ENCODE data around the gene JAKMIP3.

JAKMIP3 gene

GRCh38 chr10:132094581-132095234, 29.0 kb downstream of the JAKMIP3 start (continued):
- TF ChIP-seq, protein P1, sequence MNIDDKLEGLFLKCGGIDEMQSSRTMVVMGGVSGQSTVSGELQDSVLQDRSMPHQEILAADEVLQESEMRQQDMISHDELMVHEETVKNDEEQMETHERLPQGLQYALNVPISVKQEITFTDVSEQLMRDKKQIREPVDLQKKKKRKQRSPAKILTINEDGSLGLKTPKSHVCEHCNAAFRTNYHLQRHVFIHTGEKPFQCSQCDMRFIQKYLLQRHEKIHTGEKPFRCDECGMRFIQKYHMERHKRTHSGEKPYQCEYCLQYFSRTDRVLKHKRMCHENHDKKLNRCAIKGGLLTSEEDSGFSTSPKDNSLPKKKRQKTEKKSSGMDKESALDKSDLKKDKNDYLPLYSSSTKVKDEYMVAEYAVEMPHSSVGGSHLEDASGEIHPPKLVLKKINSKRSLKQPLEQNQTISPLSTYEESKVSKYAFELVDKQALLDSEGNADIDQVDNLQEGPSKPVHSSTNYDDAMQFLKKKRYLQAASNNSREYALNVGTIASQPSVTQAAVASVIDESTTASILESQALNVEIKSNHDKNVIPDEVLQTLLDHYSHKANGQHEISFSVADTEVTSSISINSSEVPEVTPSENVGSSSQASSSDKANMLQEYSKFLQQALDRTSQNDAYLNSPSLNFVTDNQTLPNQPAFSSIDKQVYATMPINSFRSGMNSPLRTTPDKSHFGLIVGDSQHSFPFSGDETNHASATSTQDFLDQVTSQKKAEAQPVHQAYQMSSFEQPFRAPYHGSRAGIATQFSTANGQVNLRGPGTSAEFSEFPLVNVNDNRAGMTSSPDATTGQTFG (tag by site-specific recombination; IDR thresholded peaks at IDR 0.05; ENCODE audit: borderline replicate concordance), result no peak
- TF ChIP-seq ZNF645 (tag by site-specific recombination; IDR thresholded peaks at IDR 0.05), result no peak
- TF ChIP-seq ZNF768 (tag by site-specific recombination; IDR thresholded peaks at IDR 0.05), result no peak
- no peak for TF ChIP-seq ZBTB21 (tag by site-specific recombination; IDR thresholded peaks at IDR 0.05)
- TF ChIP-seq, protein P2, sequence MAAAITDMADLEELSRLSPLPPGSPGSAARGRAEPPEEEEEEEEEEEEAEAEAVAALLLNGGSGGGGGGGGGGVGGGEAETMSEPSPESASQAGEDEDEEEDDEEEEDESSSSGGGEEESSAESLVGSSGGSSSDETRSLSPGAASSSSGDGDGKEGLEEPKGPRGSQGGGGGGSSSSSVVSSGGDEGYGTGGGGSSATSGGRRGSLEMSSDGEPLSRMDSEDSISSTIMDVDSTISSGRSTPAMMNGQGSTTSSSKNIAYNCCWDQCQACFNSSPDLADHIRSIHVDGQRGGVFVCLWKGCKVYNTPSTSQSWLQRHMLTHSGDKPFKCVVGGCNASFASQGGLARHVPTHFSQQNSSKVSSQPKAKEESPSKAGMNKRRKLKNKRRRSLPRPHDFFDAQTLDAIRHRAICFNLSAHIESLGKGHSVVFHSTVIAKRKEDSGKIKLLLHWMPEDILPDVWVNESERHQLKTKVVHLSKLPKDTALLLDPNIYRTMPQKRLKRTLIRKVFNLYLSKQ (tag by site-specific recombination; IDR thresholded peaks at IDR 0.05; ENCODE audit: borderline replicate concordance), result no peak
- TF ChIP-seq ZNF133 (tag by site-specific recombination; IDR thresholded peaks at IDR 0.05), result no peak
- peak; percentile 38; the same call in 1 of the 2 replicates for TF ChIP-seq EGR2 (tag by site-specific recombination; IDR thresholded peaks at IDR 0.05; ENCODE audit: low read depth)
- peak; percentile 93 for TF ChIP-seq ZIC2 (tag by site-specific recombination; IDR thresholded peaks at IDR 0.05)
- no peak for TF ChIP-seq ZNF10 (tag by site-specific recombination; IDR thresholded peaks at IDR 0.05)

GRCh38 chr10:132095403-132096113, 29.8 kb downstream of the JAKMIP3 start:
- H3K4me3 ChIP-seq (ENCODE audit: low read depth, low read length), result no peak overlapping the region
- POLR2A ChIA-PET, result no interaction called here
- TF ChIP-seq KLF1 (tag by site-specific recombination; IDR thresholded peaks at IDR 0.05) (no peak), ZBTB17 (tag by site-specific recombination; IDR thresholded peaks at IDR 0.05) (no peak)
- no peak overlapping the region for H3K27ac ChIP-seq (ENCODE audit: extremely low read depth, low read depth, low read length)
- H3K9me3 ChIP-seq (ENCODE audit: control insufficient read depth, insufficient read depth, low read depth, low read length), result no peaks in the 10 kb centered on the region
- CTCF ChIA-PET, result no interaction called here
- H3K36me3 ChIP-seq (ENCODE audit: control insufficient read depth in 2 of 2, insufficient read depth in 1 of 2, low read length in 2 of 2), result no peaks in the 10 kb centered on the region
- no peaks in the 10 kb centered on the region for H3K4me1 ChIP-seq (ENCODE audit: control insufficient read depth, insufficient read depth, low read length)

DNA sequence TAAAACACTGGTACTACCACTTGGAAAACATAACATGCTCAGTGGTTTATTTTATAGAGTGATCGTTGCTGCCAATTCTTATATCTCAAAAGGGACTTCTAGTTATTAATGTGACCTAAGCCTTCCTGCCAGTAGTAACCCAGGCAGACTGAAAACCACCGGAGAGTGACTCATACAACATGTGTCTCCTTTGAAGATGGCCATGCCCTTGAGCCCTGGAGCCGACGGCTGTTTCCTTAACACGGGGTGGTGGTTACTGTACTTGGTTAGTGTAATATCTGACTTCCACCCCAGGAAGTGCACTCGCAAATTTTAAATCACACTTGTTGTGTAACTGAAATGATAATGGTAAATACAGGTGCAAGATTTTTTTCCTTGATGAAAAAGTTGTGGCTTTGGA, 30.5 kb downstream of the JAKMIP3 start:
- POLR2A ChIA-PET, result no interaction called here

DNA sequence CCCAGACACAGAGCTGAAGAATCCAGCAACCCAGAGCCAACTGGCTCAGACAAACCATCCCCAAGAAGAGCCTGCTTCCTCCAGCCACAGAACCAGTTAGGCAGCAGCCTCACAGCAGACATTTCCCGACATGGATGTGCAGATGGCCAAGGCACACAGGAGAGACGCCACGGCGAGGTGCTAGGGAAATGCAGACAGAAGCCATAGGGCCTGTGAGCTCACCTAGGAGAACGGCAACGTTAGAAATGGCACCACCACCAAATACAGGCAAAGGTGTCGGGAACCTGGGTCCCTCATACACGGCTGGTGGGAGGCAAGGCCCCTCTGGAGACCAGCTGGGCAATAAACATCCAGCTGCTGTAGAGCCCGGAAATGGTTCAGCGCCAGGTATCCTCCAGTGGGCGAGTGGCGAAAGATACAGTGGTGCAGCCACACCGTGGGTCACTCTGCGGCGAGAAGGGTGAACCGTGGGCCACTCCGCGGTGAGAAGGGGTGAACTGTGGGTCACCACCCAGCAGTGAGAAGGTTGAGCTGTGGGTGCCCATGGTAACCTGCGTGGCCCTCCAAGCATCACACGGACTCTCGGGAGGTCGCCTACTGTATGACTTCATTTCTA, 31.2 kb downstream of the JAKMIP3 start:
- H3K9me3 ChIP-seq (ENCODE audit: control insufficient read depth, insufficient read depth, low read depth, low read length), result no peaks in the 10 kb centered on the region
- TF ChIP-seq ZNF555 (tag by site-specific recombination; conservative IDR thresholded peaks at IDR 0.05) (no peak), ZSCAN16 (tag by site-specific recombination; IDR thresholded peaks at IDR 0.05) (no peak), SP2 (tag by site-specific recombination; IDR thresholded peaks at IDR 0.05) (no peak)
- no peak overlapping the region for H3K27ac ChIP-seq (ENCODE audit: extremely low read depth, low read depth, low read length)
- no peaks in the 10 kb centered on the region for H3K4me1 ChIP-seq (ENCODE audit: control insufficient read depth, insufficient read depth, low read length)
- no peak overlapping the region for H3K4me3 ChIP-seq (ENCODE audit: low read depth, low read length)
- CTCF ChIA-PET, result interaction anchor here (1.0 kb wide), 1 partner anchor 74 kb away, joined by 3 read pairs; no protein-coding TSS in a partner anchor
- no peaks in the 10 kb centered on the region for H3K36me3 ChIP-seq (ENCODE audit: control insufficient read depth in 2 of 2, insufficient read depth in 1 of 2, low read length in 2 of 2)
- POLR2A ChIA-PET, result no interaction called here

More for the DNA sequence above, 30.5 kb downstream of the JAKMIP3 start:
- H3K9me3 ChIP-seq (ENCODE audit: control insufficient read depth, insufficient read depth, low read depth, low read length), result no peaks in the 10 kb centered on the region
- H3K27ac ChIP-seq (ENCODE audit: extremely low read depth, low read depth, low read length), result no peak overlapping the region
- no peak for TF ChIP-seq ZNF560 (tag by site-specific recombination; IDR thresholded peaks at IDR 0.05; ENCODE audit: borderline replicate concordance)
- peak; percentile 72 for TF ChIP-seq ZNF341 (tag by site-specific recombination; IDR thresholded peaks at IDR 0.05; ENCODE audit: low read depth)
- no peak overlapping the region for H3K4me3 ChIP-seq (ENCODE audit: low read depth, low read length)
- CTCF ChIA-PET, result interaction anchor here (1.0 kb wide), 1 partner anchor 74 kb away, joined by 3 read pairs; no protein-coding TSS in a partner anchor
- no peaks in the 10 kb centered on the region for H3K36me3 ChIP-seq (ENCODE audit: control insufficient read depth in 2 of 2, insufficient read depth in 1 of 2, low read length in 2 of 2)
- no peaks in the 10 kb centered on the region for H3K4me1 ChIP-seq (ENCODE audit: control insufficient read depth, insufficient read depth, low read length)

Data from HEK293 (cell line).